ENCODE data around the gene OR10Z1. TPM values are rescaled to one million over a fixed set of nuclear protein-coding genes. Genes with fewer than 3 reads are reported as not detected.

The OR10Z1 gene, protein sequence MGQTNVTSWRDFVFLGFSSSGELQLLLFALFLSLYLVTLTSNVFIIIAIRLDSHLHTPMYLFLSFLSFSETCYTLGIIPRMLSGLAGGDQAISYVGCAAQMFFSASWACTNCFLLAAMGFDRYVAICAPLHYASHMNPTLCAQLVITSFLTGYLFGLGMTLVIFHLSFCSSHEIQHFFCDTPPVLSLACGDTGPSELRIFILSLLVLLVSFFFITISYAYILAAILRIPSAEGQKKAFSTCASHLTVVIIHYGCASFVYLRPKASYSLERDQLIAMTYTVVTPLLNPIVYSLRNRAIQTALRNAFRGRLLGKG
- polyA plus RNA-seq (ENCODE audit: insufficient read length) = 0.13 TPM

DNA sequence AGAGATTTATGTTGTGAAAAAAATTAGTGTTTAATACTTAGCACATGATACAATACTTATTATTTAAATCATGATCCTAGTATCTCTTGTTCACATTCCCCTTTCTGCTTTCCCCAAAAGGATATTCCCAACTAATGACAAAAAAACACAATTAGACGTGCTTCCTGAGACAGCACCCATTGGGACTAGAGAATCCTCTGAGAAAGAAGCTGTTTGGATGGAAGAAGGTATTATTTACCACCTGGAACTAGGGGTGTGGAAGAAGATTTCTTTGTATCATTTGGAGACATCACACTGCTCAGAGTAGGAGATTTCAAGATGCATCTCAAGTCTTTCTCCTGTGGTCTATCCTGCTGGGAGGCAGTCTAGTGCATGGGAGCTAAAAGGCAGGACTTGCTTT lies at the start of gene OR10Z1:
OR10Z1 (plus strand) TSS at position 301 of the 400 bp plus-strand sequence. CDS start 1,171 bp downstream, outside the sequence.
- no peak for DNase-seq (ENCODE audit: low read depth)

- DNase-seq (ENCODE audit: low read depth) = no peak
Measured at GRCh38 chr1:158559696-158560095, 45.4 kb upstream of the OR10Z1 start.

GRCh38 chr1:158563853-158564252 lies 41.2 kb upstream of the OR10Z1 start:
- no peak for DNase-seq (ENCODE audit: low read depth)

DNA sequence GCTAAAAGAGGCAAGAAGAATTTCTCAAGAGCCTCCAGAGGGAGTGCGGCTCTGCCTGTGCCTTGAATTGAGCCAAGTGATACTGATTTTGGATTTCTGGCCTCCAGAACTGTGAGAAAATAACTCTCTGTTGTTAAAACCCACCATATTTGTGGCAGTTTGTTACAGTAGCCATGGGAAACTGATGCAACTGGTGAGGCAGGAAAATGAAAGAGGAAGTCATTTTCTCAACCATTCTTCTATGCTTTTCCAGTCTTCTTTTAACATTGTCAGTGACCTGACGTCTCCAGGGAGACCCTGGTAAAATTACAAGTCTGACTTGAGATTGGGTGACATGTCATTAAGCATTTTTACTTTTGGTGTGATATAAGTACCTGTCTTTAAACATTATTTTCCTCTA lies 40.5 kb upstream of the OR10Z1 start:
- no peak for DNase-seq (ENCODE audit: low read depth)

DNA sequence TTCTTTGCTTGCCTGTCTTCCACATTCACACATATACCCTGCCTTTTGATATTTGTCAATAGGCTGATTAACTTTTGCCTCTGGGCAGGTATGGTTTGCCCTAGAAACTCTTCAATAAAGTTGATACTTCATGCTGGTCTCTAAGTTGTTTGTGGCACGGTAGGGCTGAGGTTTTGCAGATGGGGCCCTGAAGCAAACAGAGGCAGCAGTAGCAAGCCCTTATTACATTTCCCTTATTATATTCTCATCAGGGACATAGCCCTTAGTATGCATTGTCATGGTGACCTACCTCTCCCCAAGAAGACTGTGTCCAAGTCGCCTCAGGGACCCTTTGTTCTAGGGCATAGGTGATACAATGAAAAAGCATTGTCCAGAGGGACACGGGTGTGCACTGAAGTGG lies 34.6 kb upstream of the OR10Z1 start, which contains the start of gene OR6P1:
OR6P1 (minus strand) TSS at position 101 of the 400 bp plus-strand sequence. CDS start 6,976 bp downstream, outside the sequence.
- DNase-seq (ENCODE audit: low read depth) = no peak

DNA sequence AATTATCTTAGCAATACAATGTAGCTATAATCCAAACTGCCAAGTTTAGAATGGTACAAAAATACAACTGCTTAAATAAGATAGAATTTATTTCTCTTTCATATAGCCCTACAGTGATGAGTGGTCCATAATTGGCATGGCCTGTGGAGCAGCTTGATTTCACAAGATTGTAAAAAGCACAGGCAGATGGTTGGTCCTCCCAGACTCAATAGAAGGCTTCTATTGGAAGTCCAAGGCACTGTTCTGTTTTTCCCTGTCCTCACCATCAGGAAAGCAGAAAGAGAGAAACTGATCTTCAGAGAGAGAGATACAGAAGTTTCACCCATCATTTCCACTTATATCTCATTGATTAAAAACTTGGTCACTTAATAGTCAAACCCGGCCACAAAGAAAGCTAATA lies 32.8 kb upstream of the OR10Z1 start:
- no peak for DNase-seq (ENCODE audit: low read depth)

DNA sequence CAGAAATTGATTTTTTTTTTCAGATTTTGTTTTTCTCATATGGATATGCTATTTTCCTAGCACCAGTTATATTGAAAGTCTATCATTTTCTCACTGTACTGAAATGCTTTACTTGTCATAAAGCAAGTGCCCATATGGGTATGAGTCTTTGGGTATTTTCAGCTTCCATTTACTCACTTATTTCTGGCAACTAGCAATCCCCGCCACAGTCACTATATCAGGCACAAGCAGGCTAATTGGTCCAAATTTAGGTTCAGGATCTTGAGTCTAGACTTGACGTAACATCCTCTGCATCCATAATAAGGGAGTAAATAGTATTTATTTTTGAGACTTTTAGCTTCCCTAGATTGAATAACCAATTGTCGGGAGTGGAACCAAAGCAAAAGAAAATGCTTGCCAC lies 27.5 kb upstream of the OR10Z1 start:
- DNase-seq (ENCODE audit: low read depth) = no peak

GRCh38 chr1:158579733-158580132 lies 25.3 kb upstream of the OR10Z1 start, which contains the start of gene OR10X1:
TSS of gene OR10X1 (minus strand) at chr1:158579899. CDS start at chr1:158579899, 0 bp downstream.
- DNase-seq (ENCODE audit: low read depth) = no peak

GRCh38 chr1:158583962-158584361 lies 21.1 kb upstream of the OR10Z1 start:
- no peak for DNase-seq (ENCODE audit: low read depth)

DNA sequence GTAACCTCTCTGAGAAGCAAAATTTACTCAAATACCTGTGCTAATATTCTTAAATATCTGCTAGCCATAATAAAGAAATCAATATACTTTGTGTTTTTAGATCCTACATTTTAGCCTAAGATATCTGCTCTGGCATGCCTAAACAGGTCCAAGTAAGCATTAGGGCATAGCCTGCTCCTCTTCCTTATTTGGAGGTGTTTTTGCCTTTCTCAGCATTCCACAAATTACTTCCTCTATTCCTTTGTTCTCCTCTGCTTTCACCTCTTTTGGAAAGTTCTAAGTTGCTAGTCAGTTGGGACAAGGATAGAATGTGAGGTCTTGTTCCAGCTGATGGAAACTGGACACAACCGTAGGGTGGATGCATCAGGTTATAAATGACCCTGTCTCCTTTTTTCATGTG lies 18.1 kb upstream of the OR10Z1 start:
- DNase-seq (ENCODE audit: low read depth) = no peak

- no peak for DNase-seq (ENCODE audit: low read depth)
Measured at GRCh38 chr1:158600735-158601134, 4.3 kb upstream of the OR10Z1 start.

DNA sequence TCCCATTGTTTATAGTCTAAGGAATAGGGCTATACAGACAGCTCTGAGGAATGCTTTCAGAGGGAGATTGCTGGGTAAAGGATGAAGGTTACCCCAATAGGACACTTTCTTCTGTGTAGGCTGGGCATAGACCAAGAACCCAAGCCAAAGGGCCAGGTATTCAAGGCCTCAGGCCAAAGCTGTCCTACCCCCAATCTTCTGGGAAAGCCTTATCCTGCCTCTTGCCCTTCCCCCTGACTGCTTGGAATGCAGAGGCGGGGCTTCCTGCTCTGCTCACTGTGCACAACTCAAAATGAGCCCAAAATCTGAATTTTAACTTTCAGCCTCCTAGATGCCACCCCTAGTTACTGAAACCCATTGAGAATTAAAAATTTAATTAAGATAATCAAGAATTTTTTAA lies 2.2 kb downstream of the OR10Z1 start:
- DNase-seq (ENCODE audit: low read depth) = no peak

GRCh38 chr1:158611916-158612315 lies 6.8 kb downstream of the OR10Z1 start:
- DNase-seq (ENCODE audit: low read depth) = no peak

GRCh38 chr1:158613764-158614163 lies 8.7 kb downstream of the OR10Z1 start:
- DNase-seq (ENCODE audit: low read depth) = no peak

GRCh38 chr1:158638146-158638545 lies 33.1 kb downstream of the OR10Z1 start:
- no peak for DNase-seq (ENCODE audit: low read depth)

GRCh38 chr1:158638904-158639303 lies 33.8 kb downstream of the OR10Z1 start:
- DNase-seq (ENCODE audit: low read depth) = no peak

DNA sequence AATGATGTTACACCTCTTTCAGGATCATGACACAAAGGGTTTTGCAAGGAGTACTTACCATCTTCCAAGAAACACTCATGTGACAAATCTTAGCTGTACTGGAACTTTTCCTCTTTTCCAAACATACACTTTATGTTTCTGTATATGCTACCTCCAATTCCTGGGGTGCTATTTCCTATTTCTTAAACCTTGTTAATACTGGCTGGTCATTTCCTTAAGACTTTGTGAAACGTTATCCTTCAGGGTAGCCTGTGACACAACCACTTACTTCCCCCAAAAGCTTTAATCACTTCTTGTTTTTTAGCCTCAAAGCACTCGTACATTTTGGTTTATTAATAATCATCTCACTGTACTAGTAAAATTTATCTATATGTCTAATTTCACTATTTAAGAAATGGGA lies 39.4 kb downstream of the OR10Z1 start:
- DNase-seq (ENCODE audit: low read depth) = no peak

- no peak for DNase-seq (ENCODE audit: low read depth)
Measured at GRCh38 chr1:158646465-158646864, 41.4 kb downstream of the OR10Z1 start.

DNA sequence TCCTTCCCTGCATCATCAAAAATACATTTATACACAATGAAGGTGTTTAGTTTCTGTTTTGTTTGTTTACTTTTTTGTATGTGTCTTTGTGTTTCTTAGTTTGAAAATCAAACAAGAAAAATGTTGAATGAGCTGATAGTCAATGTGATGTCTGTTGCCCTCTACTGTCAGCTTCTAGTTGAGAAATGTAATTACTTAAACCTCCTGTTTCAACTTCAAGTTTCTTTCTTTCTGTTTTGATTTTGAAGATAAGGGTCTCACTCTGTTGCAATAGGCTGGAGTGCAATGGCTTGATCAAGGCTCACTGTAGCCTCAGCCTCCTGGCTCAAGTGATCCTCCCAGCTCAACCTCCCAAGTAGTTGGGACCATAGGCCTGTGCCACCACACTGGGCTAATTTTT lies 44.0 kb downstream of the OR10Z1 start:
- no peak for DNase-seq (ENCODE audit: low read depth)

- no peak for DNase-seq (ENCODE audit: low read depth)
Measured at GRCh38 chr1:158652721-158653334, 47.8 kb downstream of the OR10Z1 start.

DNA sequence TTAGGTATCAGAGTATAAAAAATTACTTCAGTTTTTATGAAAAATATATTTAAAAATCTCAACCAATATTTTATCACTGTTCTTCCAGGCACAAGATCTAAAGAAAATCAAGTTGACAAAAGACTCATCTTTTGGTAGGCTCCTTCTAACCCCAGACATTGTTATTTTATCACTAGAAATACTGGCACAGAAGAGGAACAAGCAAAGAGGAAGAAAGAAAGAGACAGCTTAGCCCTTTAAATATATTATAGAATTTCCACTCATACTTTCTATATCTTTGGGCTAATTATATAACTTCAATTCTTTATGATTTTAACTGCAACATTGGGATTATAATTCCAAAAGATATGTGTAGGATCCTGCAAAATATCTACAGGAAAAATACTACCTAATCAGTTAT lies 49.0 kb downstream of the OR10Z1 start:
- DNase-seq (ENCODE audit: low read depth) = no peak

GRCh38 chr1:158654571-158654970 lies 49.5 kb downstream of the OR10Z1 start:
- DNase-seq (ENCODE audit: low read depth) = no peak

Data from forelimb muscle (tissue), 1 donor.